ENCODE data around the gene KIAA1671. TPM values are rescaled to one million over a fixed set of nuclear protein-coding genes. Genes with fewer than 3 reads are reported as not detected.

KIAA1671 gene
- total and polyA plus RNA-seq, 2 of the 13 experiments (the other 11 are each of a cell fraction or from before 2014, with no cell fraction given) = 13.5 to 13.6 TPM

DNA sequence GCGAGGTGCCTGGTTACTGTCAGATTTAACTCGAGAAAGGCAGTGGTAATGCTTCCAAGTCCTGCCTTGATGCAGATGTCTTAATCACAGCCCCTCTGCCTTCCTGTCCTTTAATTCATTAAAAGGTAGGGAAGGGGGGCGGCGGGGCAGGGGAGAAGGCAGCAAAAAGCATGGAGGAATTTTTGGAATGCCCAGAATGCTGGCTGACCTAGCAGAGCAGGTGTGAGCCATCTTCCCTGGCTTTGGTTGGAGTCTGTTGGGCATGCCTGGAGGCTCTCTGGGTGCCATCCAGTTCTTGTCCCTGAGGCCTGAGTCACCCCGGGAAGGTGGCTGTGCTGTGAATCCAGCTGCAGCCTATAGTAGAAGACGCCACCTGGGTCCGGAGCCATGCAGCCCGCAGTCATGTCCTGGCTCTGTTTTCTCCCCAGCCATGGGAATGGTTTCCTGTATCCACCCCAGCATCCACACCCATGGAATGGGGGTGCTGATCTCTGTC lies 15.6 kb downstream of the KIAA1671 start:
- BruUV-seq (replicated peaks) = no TSS peak
- no peak for TF ChIP-seq MIXL1 (CRISPR knock-in tag; IDR thresholded peaks at IDR 0.05)
- no peak for TF ChIP-seq ZBTB10 (CRISPR knock-in tag; IDR thresholded peaks at IDR 0.05; ENCODE audit: borderline replicate concordance)
- no peak for TF ChIP-seq ZNF747 (CRISPR knock-in tag; IDR thresholded peaks at IDR 0.05; ENCODE audit: borderline replicate concordance)
- TF ChIP-seq, protein P1, sequence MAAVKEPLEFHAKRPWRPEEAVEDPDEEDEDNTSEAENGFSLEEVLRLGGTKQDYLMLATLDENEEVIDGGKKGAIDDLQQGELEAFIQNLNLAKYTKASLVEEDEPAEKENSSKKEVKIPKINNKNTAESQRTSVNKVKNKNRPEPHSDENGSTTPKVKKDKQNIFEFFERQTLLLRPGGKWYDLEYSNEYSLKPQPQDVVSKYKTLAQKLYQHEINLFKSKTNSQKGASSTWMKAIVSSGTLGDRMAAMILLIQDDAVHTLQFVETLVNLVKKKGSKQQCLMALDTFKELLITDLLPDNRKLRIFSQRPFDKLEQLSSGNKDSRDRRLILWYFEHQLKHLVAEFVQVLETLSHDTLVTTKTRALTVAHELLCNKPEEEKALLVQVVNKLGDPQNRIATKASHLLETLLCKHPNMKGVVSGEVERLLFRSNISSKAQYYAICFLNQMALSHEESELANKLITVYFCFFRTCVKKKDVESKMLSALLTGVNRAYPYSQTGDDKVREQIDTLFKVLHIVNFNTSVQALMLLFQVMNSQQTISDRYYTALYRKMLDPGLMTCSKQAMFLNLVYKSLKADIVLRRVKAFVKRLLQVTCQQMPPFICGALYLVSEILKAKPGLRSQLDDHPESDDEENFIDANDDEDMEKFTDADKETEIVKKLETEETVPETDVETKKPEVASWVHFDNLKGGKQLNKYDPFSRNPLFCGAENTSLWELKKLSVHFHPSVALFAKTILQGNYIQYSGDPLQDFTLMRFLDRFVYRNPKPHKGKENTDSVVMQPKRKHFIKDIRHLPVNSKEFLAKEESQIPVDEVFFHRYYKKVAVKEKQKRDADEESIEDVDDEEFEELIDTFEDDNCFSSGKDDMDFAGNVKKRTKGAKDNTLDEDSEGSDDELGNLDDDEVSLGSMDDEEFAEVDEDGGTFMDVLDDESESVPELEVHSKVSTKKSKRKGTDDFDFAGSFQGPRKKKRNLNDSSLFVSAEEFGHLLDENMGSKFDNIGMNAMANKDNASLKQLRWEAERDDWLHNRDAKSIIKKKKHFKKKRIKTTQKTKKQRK (IDR thresholded peaks at IDR 0.05; ENCODE audit: low read length) = no peak
- no peak for TF ChIP-seq ZNF552 (CRISPR knock-in tag; IDR thresholded peaks at IDR 0.05; ENCODE audit: borderline replicate concordance)
- TF ChIP-seq THRA (CRISPR knock-in tag; IDR thresholded peaks at IDR 0.05; ENCODE audit: borderline replicate concordance) = no peak
- TF ChIP-seq ZFP41 (CRISPR knock-in tag; IDR thresholded peaks at IDR 0.05; ENCODE audit: borderline replicate concordance) = no peak
- no peak for TF ChIP-seq RFX3 (CRISPR knock-in tag; IDR thresholded peaks at IDR 0.05)
- no peak for TF ChIP-seq GPN1 (CRISPR knock-in tag; IDR thresholded peaks at IDR 0.05; ENCODE audit: borderline replicate concordance)
- TF ChIP-seq ZNF180 (CRISPR knock-in tag; IDR thresholded peaks at IDR 0.05; ENCODE audit: borderline replicate concordance, low read depth) = no peak
- TF ChIP-seq ZKSCAN1 (IDR thresholded peaks at IDR 0.05; ENCODE audit: low read length) = no peak
- TF ChIP-seq DNMT3B (CRISPR knock-in tag; conservative IDR thresholded peaks at IDR 0.05) = no peak
- TF ChIP-seq, protein P2, sequence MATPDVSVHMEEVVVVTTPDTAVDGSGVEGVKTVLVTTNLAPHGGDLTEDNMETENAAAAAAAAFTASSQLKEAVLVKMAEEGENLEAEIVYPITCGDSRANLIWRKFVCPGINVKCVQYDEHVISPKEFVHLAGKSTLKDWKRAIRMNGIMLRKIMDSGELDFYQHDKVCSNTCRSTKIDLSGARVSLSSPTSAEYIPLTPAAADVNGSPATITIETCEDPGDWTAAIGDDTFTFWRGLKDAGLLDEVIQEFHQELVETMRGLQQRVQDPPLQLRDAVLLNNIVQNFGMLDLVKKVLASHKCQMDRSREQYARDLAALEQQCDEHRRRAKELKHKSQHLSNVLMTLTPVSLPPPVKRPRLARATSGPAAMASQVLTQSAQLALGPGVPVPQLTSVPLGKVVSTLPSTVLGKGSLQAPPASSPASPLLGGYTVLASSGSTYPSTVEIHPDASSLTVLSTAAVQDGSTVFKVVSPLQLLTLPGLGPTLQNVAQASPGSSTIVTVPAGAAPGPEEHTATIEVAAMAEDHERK (CRISPR knock-in tag; IDR thresholded peaks at IDR 0.05; ENCODE audit: low read depth) = no peak
- TF ChIP-seq CSRNP2 (CRISPR knock-in tag; conservative IDR thresholded peaks at IDR 0.05; ENCODE audit: low read depth) = no peak

More for the DNA sequence above, 15.6 kb downstream of the KIAA1671 start:
- WGBS (ENCODE audit: low lambda C conversion rate) = 89% methylated on average over 4 of the region's 8 CpGs
- H3K9ac ChIP-seq (ENCODE audit: insufficient read depth, low read depth, low read length) = no peak overlapping the region
- in situ Hi-C loops (cut with HindIII; ENCODE audit: extremely low pct_ligation_motif_present, low pct_unique_long_range_greater_than_20kb) (no loop called here), intact Hi-C loops (cut with micrococcal nuclease; ENCODE audit: unreplicated experiment) (loop anchor here (5.0 kb wide), 1 partner anchor 34 kb away; no protein-coding TSS in a partner anchor)
- H3K9me3 ChIP-seq (ENCODE audit: low read length) = no peaks in the 10 kb centered on the region
- no peak for ATAC-seq
- H3K4me2 ChIP-seq (ENCODE audit: low read depth, low read length) = no peak overlapping the region
- H3K4me3 ChIP-seq (replicated peaks in 1 of 3; ENCODE audit: insufficient read depth in 1 of 3, low read depth in 2 of 3, low read length in 3 of 3) = no peak overlapping the region
- no peak overlapping the region for H2AFZ ChIP-seq (ENCODE audit: low read length)
- H3K4me1 ChIP-seq (ENCODE audit: insufficient read depth, low read length) = peaks cover 43% of the 10 kb centered on the region
- H3K27ac ChIP-seq (ENCODE audit: extremely low read length, insufficient read depth, low read length) = no peak overlapping the region
- ChIA-PET CTCF (ENCODE audit: low intra/inter-chr PET ratio, low total read pairs) (no interaction called here), POLR2A (no interaction called here)
- no peaks in the 10 kb centered on the region; a peak in 1 of 5 replicates for H3K36me3 ChIP-seq (replicated peaks in 1 of 2; ENCODE audit: control insufficient read depth in 1 of 2, insufficient read depth in 2 of 2, low read length in 2 of 2)
- peaks cover 46% of the 10 kb centered on the region for H3K79me2 ChIP-seq (ENCODE audit: insufficient read depth, low read length)
- H3K27me3 ChIP-seq (ENCODE audit: control insufficient read depth in 1 of 2, insufficient read depth in 2 of 2, low read length in 2 of 2) = no peaks in the 10 kb centered on the region
- no peak for DNase-seq (ENCODE audit: low spot score)
- H4K20me1 ChIP-seq (ENCODE audit: insufficient read depth, low read length) = no peaks in the 10 kb centered on the region
- FAIRE-seq = no peak
